Measurements from ENCODE around the gene F7.

The F7 gene

DNA sequence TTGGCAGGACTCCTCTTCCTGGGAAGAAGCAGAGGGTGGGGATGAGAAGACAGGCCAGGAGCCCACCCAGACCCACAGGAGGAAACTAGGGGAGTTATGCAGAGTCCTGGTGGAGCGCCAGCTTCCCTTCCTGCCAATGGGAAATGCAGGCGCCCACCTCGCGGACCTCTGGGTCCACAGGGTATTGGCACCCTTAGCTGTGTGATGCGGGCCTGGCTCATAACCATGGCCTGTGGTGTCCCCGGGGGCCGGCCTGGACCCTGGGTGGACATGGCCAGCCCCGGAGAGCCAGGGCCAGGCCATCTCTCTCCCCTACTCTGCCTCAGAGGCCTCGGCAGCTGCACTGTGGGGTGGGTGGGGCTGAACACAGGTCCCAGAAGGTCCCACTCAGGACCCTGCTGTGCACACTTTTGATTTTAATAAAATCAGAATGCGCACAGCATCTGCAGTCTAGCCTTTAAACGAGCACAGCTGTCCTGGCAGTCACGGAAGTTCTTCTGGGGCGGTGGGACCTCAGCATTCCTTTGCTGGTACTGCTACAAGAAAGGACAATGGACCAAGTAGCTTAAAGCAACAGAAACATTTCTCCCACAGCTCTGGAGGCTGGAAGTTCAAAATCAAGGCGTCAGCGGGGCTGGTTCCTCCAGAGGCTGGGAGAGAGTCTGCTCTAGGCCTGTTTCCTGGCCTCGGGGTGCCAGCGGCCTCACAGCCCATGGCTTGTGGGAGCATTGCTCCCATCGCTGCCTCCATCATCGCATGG, 18.8 kb downstream of the F7 start:
- DNase-seq (ENCODE audit: low read depth, low spot score), result no peak
- no peaks in the 10 kb centered on the region for H3K9me3 ChIP-seq (ENCODE audit: control insufficient read depth, insufficient read depth, low read length)
- no peaks in the 10 kb centered on the region for H3K27me3 ChIP-seq (ENCODE audit: control insufficient read depth, insufficient read depth, low read length)
- WGBS (ENCODE audit: insufficient coverage, insufficient read length), result no CpG with 5 or more reads among the region's 19 CpGs
- H3K4me3 ChIP-seq (ENCODE audit: low read length), result no peak overlapping the region
- no peaks in the 10 kb centered on the region for H3K36me3 ChIP-seq (ENCODE audit: control insufficient read depth, insufficient read depth, low read length)
- peaks cover 2% of the 10 kb centered on the region; the same call in 1 of the 2 replicates for H3K4me1 ChIP-seq (ENCODE audit: control insufficient read depth, insufficient read depth, low read length)
- no peak overlapping the region for H3K27ac ChIP-seq (ENCODE audit: low read length)

DNA sequence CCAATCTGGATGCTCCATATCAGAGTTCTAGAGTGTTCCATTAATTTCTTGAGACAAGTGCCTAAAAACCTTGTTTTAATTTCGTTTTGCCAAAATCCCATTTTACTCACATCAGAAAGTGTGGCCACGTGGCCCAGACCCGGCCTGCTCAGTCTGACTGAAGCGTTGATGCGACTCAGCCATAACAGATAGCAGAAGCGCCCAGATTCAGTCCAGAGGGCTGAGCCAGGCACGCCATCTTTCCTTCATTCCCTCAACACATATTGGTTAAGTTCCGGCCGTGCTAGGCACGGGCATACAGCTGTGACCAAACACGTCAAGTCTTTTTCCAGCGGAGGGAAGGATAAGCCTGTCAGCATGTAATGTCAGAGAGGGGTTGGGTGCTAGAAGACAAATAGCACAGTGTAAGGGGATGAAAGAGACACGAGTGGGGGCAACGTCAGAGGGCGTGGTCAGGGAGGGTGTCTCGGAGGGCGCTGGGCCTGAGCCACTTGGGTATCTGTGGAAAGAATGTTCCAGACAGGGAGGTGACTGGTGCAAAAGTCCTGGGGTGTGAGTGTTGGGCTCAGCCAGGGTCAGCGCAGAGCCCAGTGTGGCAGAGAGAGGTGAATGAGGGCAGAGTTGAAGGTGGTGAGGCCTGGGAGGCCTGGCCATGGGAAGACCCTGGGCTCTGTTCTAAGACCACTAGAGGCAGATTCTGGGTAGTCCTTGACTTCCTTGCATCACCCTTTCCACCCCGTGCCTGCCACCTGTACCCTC, 20.1 kb downstream of the F7 start:
- no peaks in the 10 kb centered on the region; the same call in 1 of the 2 replicates for H3K36me3 ChIP-seq (ENCODE audit: control insufficient read depth, insufficient read depth, low read length)
- WGBS (ENCODE audit: insufficient coverage, insufficient read length), result no CpG with 5 or more reads among the region's 19 CpGs
- H3K9me3 ChIP-seq (ENCODE audit: control insufficient read depth, insufficient read depth, low read length), result no peaks in the 10 kb centered on the region
- no peak overlapping the region for H3K4me3 ChIP-seq (ENCODE audit: low read length)
- no peak overlapping the region for H3K27ac ChIP-seq (ENCODE audit: low read length)
- H3K4me1 ChIP-seq (ENCODE audit: control insufficient read depth, insufficient read depth, low read length), result peaks cover 5% of the 10 kb centered on the region
- DNase-seq (ENCODE audit: low read depth, low spot score), result no peak
- H3K27me3 ChIP-seq (ENCODE audit: control insufficient read depth, insufficient read depth, low read length), result no peaks in the 10 kb centered on the region

DNA sequence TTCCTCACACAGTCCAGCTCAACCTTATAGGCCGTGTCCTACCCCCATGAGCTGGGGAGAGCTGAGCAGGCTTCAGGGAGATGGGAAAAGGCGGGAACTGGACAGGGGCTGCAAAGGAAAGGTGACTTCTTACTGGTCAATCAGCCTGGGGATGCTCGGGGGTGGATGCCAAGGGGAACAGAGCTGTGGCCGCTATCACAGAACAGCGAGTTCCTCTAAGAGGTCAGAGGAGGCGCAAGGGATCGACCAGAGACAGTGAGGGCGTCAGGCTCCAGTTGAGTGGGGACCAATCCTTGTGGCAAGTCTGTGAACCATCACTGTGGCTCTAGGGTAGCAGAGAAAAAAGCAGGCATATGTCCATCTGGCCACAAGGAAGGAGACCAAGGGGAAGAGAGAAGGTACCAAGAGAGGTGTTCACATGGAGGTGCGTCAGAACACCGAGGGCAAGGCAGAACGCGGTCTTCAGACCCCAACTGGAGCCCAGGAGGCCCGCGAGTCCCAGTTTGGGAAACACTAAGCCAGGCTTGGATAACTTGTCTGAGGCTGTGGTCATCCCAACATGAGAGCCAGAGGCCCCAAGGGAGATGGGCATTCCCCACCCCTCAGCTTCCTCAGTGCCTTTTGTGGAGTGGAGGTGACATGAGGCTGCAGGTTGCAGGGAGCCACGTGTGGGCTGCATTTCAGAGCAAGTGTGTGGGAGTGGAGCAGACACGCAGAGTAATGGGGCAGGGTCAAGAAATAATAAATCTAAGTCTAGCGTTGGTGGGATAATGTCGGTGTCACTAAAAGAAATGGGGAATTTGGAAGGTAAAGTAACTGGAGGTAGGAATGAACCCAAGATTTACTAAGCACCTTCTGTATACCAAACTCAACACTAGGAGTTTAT, 20.9 kb downstream of the F7 start:
- WGBS (ENCODE audit: insufficient coverage, insufficient read length), result no CpG with 5 or more reads among the region's 18 CpGs
- DNase-seq (ENCODE audit: low read depth, low spot score), result no peak
- no peak overlapping the region for H3K4me3 ChIP-seq (ENCODE audit: low read length)
- H3K9me3 ChIP-seq (ENCODE audit: control insufficient read depth, insufficient read depth, low read length), result no peaks in the 10 kb centered on the region
- H3K27ac ChIP-seq (ENCODE audit: low read length), result no peak overlapping the region
- H3K36me3 ChIP-seq (ENCODE audit: control insufficient read depth, insufficient read depth, low read length), result no peaks in the 10 kb centered on the region; the same call in 1 of the 2 replicates
- peaks cover 5% of the 10 kb centered on the region for H3K4me1 ChIP-seq (ENCODE audit: control insufficient read depth, insufficient read depth, low read length)
- no peaks in the 10 kb centered on the region for H3K27me3 ChIP-seq (ENCODE audit: control insufficient read depth, insufficient read depth, low read length)

DNA sequence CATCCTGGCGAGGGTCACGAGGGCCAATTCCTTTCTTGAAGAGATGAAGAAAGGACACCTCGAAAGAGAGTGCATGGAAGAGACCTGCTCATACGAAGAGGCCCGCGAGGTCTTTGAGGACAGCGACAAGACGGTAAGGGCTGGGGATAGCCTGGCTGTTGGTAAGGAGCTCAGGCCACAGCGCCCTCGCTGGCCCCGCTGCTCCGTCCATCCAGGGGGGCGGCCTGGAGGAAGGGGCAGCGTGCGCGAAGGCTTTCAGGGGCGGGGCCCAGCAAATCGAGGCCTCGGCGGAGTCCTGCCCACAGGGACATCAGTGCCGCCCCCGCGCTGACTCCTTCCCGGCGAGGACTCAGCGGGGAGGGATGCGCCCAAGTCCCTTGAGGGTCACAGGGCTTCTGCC, 23.9 kb downstream of the F7 start:
- WGBS (ENCODE audit: insufficient coverage, insufficient read length), result no CpG with 5 or more reads among the region's 27 CpGs
- H3K36me3 ChIP-seq (ENCODE audit: control insufficient read depth, insufficient read depth, low read length), result no peaks in the 10 kb centered on the region; the same call in 1 of the 2 replicates
- H3K4me3 ChIP-seq (ENCODE audit: low read length), result no peak overlapping the region
- H3K9me3 ChIP-seq (ENCODE audit: control insufficient read depth, insufficient read depth, low read length), result no peaks in the 10 kb centered on the region
- H3K4me1 ChIP-seq (ENCODE audit: control insufficient read depth, insufficient read depth, low read length), result peaks cover 3% of the 10 kb centered on the region; the same call in 1 of the 2 replicates
- no peak for DNase-seq (ENCODE audit: low read depth, low spot score)
- H3K27me3 ChIP-seq (ENCODE audit: control insufficient read depth, insufficient read depth, low read length), result no peaks in the 10 kb centered on the region
- H3K27ac ChIP-seq (ENCODE audit: low read length), result no peak overlapping the region

DNA sequence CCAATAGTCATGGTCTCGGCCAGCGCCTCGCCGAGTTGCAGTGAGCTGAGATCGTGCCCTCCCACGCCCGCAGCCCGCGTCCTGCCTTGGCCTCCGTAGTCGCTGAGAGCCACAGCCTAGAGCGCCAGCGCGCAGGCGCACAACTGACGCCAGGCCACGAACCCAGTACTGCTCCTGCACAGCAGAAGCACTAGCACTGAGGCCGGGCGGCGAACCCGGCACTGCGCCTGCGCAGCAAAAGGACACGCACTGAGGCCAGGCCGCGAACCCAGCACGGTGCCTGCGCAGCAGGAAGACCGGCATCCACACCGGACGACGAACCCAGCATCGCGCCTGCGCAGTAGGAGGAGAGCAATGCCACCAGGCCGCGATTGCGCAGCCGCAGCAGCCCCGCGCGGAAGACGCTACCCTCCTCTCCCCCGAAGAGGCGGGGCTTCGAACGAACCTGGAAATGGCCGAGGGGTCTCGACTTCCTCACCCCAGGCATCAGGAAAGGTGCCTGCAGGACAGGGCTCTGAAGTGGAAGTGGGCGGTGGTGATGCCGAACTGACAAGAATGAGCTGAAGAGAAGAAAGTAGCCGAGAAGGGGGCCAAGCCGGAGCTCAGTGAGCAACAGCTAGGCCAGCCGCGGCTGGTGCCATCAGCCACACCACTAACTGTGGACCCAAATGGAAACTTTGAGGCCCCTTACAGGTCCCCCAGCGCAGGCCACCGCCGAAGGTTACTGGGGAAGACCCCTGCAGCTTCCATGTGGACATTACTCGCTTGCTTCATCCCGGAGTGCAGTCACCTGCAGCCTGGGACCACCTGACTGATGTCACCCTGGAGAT, 24.5 kb downstream of the F7 start:
- peaks cover 3% of the 10 kb centered on the region; the same call in 1 of the 2 replicates for H3K4me1 ChIP-seq (ENCODE audit: control insufficient read depth, insufficient read depth, low read length)
- no peaks in the 10 kb centered on the region for H3K9me3 ChIP-seq (ENCODE audit: control insufficient read depth, insufficient read depth, low read length)
- no peak overlapping the region for H3K27ac ChIP-seq (ENCODE audit: low read length)
- H3K27me3 ChIP-seq (ENCODE audit: control insufficient read depth, insufficient read depth, low read length), result no peaks in the 10 kb centered on the region
- no peak for DNase-seq (ENCODE audit: low read depth, low spot score)
- H3K4me3 ChIP-seq (ENCODE audit: low read length), result no peak overlapping the region
- WGBS (ENCODE audit: insufficient coverage, insufficient read length), result no CpG with 5 or more reads among the region's 60 CpGs
- no peaks in the 10 kb centered on the region; the same call in 1 of the 2 replicates for H3K36me3 ChIP-seq (ENCODE audit: control insufficient read depth, insufficient read depth, low read length)

GRCh38 chr13:113135281-113135760, 29.7 kb downstream of the F7 start:
- H3K27ac ChIP-seq (ENCODE audit: low read length), result no peak overlapping the region
- no peaks in the 10 kb centered on the region for H3K36me3 ChIP-seq (ENCODE audit: control insufficient read depth, insufficient read depth, low read length)
- H3K9me3 ChIP-seq (ENCODE audit: control insufficient read depth, insufficient read depth, low read length), result no peaks in the 10 kb centered on the region
- no peak overlapping the region for H3K4me3 ChIP-seq (ENCODE audit: low read length)
- no peaks in the 10 kb centered on the region for H3K27me3 ChIP-seq (ENCODE audit: control insufficient read depth, insufficient read depth, low read length)
- WGBS (ENCODE audit: insufficient coverage, insufficient read length), result no CpG with 5 or more reads among the region's 2 CpGs
- 0 out of 2 replicates have a peak, but pooled peaks cover 2% of the 10 kb centered on the region for H3K4me1 ChIP-seq (ENCODE audit: control insufficient read depth, insufficient read depth, low read length)
- DNase-seq (ENCODE audit: low read depth, low spot score), result no peak

GRCh38 chr13:113137691-113138298, 32.2 kb downstream of the F7 start:
- DNase-seq (ENCODE audit: low read depth, low spot score), result no peak
- H3K9me3 ChIP-seq (ENCODE audit: control insufficient read depth, insufficient read depth, low read length), result no peaks in the 10 kb centered on the region
- WGBS (ENCODE audit: insufficient coverage, insufficient read length), result no CpG with 5 or more reads among the region's 11 CpGs
- H3K4me1 ChIP-seq (ENCODE audit: control insufficient read depth, insufficient read depth, low read length), result 0 out of 2 replicates have a peak, but pooled peaks cover 2% of the 10 kb centered on the region
- H3K36me3 ChIP-seq (ENCODE audit: control insufficient read depth, insufficient read depth, low read length), result no peaks in the 10 kb centered on the region
- H3K27me3 ChIP-seq (ENCODE audit: control insufficient read depth, insufficient read depth, low read length), result no peaks in the 10 kb centered on the region
- H3K4me3 ChIP-seq (ENCODE audit: low read length), result no peak overlapping the region
- no peak overlapping the region for H3K27ac ChIP-seq (ENCODE audit: low read length)

GRCh38 chr13:113138792-113139551, 33.4 kb downstream of the F7 start:
- DNase-seq (ENCODE audit: low read depth, low spot score), result no peak
- 0 out of 2 replicates have a peak, but pooled peaks cover 3% of the 10 kb centered on the region for H3K4me1 ChIP-seq (ENCODE audit: control insufficient read depth, insufficient read depth, low read length)
- WGBS (ENCODE audit: insufficient coverage, insufficient read length), result no CpG with 5 or more reads among the region's 16 CpGs
- H3K4me3 ChIP-seq (ENCODE audit: low read length), result no peak overlapping the region
- no peaks in the 10 kb centered on the region; the same call in 1 of the 2 replicates for H3K36me3 ChIP-seq (ENCODE audit: control insufficient read depth, insufficient read depth, low read length)
- H3K27ac ChIP-seq (ENCODE audit: low read length), result no peak overlapping the region
- no peaks in the 10 kb centered on the region for H3K27me3 ChIP-seq (ENCODE audit: control insufficient read depth, insufficient read depth, low read length)
- no peaks in the 10 kb centered on the region for H3K9me3 ChIP-seq (ENCODE audit: control insufficient read depth, insufficient read depth, low read length)

DNA sequence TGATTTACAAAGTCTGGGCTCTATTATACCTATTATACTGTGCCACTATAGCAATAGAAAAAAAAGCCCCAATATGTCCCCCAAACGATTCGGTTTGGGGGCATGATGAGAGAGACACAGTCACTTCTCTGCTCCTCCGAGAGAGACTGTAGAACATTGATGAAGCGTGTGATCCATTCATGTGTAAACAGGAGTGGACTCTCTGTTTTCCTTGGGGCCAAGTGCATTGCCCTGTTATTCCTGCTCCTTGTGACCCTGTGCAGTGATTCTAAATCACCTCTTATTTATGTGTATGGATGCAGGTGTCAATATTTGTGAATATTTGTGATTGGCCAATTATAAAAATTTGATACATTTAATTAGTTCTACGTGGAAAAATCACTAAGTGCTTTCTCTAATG, 34.0 kb downstream of the F7 start:
- no peaks in the 10 kb centered on the region for H3K27me3 ChIP-seq (ENCODE audit: control insufficient read depth, insufficient read depth, low read length)
- no peak overlapping the region for H3K27ac ChIP-seq (ENCODE audit: low read length)
- no peaks in the 10 kb centered on the region; the same call in 1 of the 2 replicates for H3K36me3 ChIP-seq (ENCODE audit: control insufficient read depth, insufficient read depth, low read length)
- DNase-seq (ENCODE audit: low read depth, low spot score), result no peak
- no peaks in the 10 kb centered on the region for H3K9me3 ChIP-seq (ENCODE audit: control insufficient read depth, insufficient read depth, low read length)
- H3K4me3 ChIP-seq (ENCODE audit: low read length), result no peak overlapping the region
- H3K4me1 ChIP-seq (ENCODE audit: control insufficient read depth, insufficient read depth, low read length), result 0 out of 2 replicates have a peak, but pooled peaks cover 3% of the 10 kb centered on the region
- WGBS (ENCODE audit: insufficient coverage, insufficient read length), result no CpG with 5 or more reads among the region's 5 CpGs
